Right atrium auricular region (tissue), 2 donors: Measurements from ENCODE around the gene GALNT7. TPM values are rescaled to one million over a fixed set of nuclear protein-coding genes. Genes with fewer than 3 reads are reported as not detected.
A peak's percentile ranks its signal among the peaks of the same experiment; 100 is the strongest.

Source experiments
- DNase-seq: peaks from one replicate; pipeline ENCODE4 v3.0.0-alpha.2; 2019; ENCODE audit warnings: low spot score
- H3K27ac ChIP-seq, 2 donors: fragments of 200-600 bp; sonication (generic); 1 replicate in 1 of 2; 2 replicates in 1 of 2; pipeline ENCODE4 v1.5.1; 2016 to 2019
- H3K27me3 ChIP-seq, 2 donors: fragments of 200-600 bp; sonication (generic); one replicate each; pipeline versions ENCODE4 v1.5.1 to v1.6.0; 2017 to 2019
- H3K36me3 ChIP-seq: fragments of 200-600 bp; sonication (generic); one replicate; pipeline ENCODE4 v1.5.1; 2016
- H3K4me1 ChIP-seq, 2 donors: fragments of 200-600 bp; sonication (generic); one replicate each; pipeline versions ENCODE4 v1.5.1 to v1.6.0; 2017 to 2019
- H3K4me3 ChIP-seq, 2 donors: fragments of 200-600 bp; sonication (generic); 1 replicate in 1 of 2; 2 replicates in 1 of 2; pipeline ENCODE4 v1.5.1; 2017 to 2019; ENCODE audit warnings: mild to moderate bottlenecking in 1 of 2, moderate library complexity in 1 of 2
- H3K9me3 ChIP-seq, 2 donors: fragments of 200-600 bp; sonication (generic); one replicate each; pipeline ENCODE4 v1.5.1; 2019
- CTCF ChIP-seq, 2 donors: fragments of 200-600 bp; sonication (generic); IDR thresholded peaks; one replicate each; pipeline ENCODE4 v1.5.1; 2019; ENCODE audit warnings: antibody characterized with exemption in 2 of 2
- total RNA-seq, 2 donors: library from RNA; depleted of rRNA; stranded (reverse); fragments of >200 nt; gene quantifications; one replicate each; pipeline ENCODE4 v1.1.0, GENCODE V29; 2016

Gene GALNT7
- total RNA-seq, 2 donors from 2014 or later = 5.4 to 6.5 TPM

GRCh38 chr4:173253561-173253960, 85.0 kb downstream of the GALNT7 start:
- Histone ChIP-seq H3K27me3 (no peaks in the 10 kb centered on the region), H3K27ac (no peak overlapping the region), H3K4me3 (no peak overlapping the region), H3K36me3 (no peaks in the 10 kb centered on the region), H3K9me3 (no peaks in the 10 kb centered on the region), H3K4me1 (no peaks in the 10 kb centered on the region)
- no peak for DNase-seq
- TF ChIP-seq CTCF (IDR thresholded peaks at IDR 0.05) = no peak

GRCh38 chr4:173254646-173255045, 86.0 kb downstream of the GALNT7 start:
- Histone ChIP-seq H3K27ac (no peak overlapping the region), H3K4me3 (no peak overlapping the region), H3K9me3 (no peaks in the 10 kb centered on the region), H3K4me1 (no peaks in the 10 kb centered on the region), H3K27me3 (no peaks in the 10 kb centered on the region), H3K36me3 (no peaks in the 10 kb centered on the region)
- no peak for TF ChIP-seq CTCF (IDR thresholded peaks at IDR 0.05)
- no peak for DNase-seq

- no peak for TF ChIP-seq CTCF (IDR thresholded peaks at IDR 0.05)
- no peak for DNase-seq
- H3K9me3 ChIP-seq = no peaks in the 10 kb centered on the region
- H3K27me3 ChIP-seq = no peaks in the 10 kb centered on the region
- no peaks in the 10 kb centered on the region for H3K36me3 ChIP-seq
- no peaks in the 10 kb centered on the region for H3K4me1 ChIP-seq
- H3K27ac ChIP-seq = no peak overlapping the region
- no peak overlapping the region for H3K4me3 ChIP-seq
Observed at GRCh38 chr4:173256825-173257224, 88.2 kb downstream of the GALNT7 start.

GRCh38 chr4:173257732-173258717, 89.4 kb downstream of the GALNT7 start:
- H3K36me3 ChIP-seq = no peaks in the 10 kb centered on the region
- no peak for DNase-seq
- TF ChIP-seq CTCF (IDR thresholded peaks at IDR 0.05) = peak; percentile 66 to 88

GRCh38 chr4:173258866-173259265, 90.3 kb downstream of the GALNT7 start:
- no peak for DNase-seq
- Histone ChIP-seq H3K27ac (no peak overlapping the region), H3K27me3 (no peaks in the 10 kb centered on the region), H3K4me3 (no peak overlapping the region), H3K9me3 (no peaks in the 10 kb centered on the region), H3K36me3 (no peaks in the 10 kb centered on the region), H3K4me1 (no peaks in the 10 kb centered on the region)
- TF ChIP-seq CTCF (IDR thresholded peaks at IDR 0.05) = no peak

More at GRCh38 chr4:173257732-173258717, 89.4 kb downstream of the GALNT7 start:
- no peak overlapping the region for H3K27ac ChIP-seq
- H3K4me1 ChIP-seq = no peaks in the 10 kb centered on the region
- no peaks in the 10 kb centered on the region for H3K9me3 ChIP-seq
- H3K4me3 ChIP-seq = no peak overlapping the region
- no peaks in the 10 kb centered on the region for H3K27me3 ChIP-seq
